ENCODE measurements around the gene PTGIR. TPM values are rescaled to one million over a fixed set of nuclear protein-coding genes. Genes with fewer than 3 reads are reported as not detected.
A peak's percentile ranks its signal among the peaks of the same experiment; 100 is the strongest.

PTGIR gene
- total RNA-seq, 3 donors from 2014 or later (not counting 1 experiment from before 2014, with no cell fraction given) = 0.75 to 1.4 (median 1.0) TPM

DNA sequence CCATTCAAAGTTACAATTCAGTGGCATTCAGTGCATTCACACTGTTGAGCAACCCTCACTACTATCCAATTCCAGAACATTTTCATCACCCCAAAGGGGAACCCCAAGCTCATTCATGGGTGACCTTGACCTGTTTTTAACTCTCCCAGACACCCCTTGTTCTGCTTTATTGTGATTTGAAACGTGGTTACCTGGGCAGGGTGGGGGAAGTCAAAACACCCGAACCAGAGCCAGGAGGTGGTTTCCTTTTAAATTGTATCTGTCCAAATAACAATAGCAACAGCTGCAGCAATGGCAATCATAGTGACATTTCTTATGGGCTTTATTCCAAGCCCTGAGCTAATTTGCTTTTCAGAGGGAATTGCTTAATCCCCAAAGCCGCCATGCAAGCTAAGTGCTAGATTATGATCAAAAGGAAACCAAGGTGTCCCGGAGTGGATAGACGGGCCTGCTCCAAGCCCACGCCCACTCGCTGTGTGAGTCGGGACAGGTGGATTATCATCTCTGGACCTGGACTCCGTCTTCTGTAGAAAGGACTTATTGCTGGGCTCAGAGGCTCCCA lies 6.1 kb downstream of the PTGIR start:
- H3K27ac ChIP-seq (ENCODE audit: low read length) = peak overlapping the region; percentile 78
- Mint-ChIP-seq H3K36me3 (no peaks in the 10 kb centered on the region), H3K4me1 (peaks cover 12 to 13% of the 10 kb centered on the region in 2 donors), H3K27ac (no peak overlapping the region), H3K9me3 (no peaks in the 10 kb centered on the region), H3K4me3 (no peak overlapping the region), H3K27me3 (ENCODE audit: low read depth in 2 of 2) (peaks cover 7 to 21% of the 10 kb centered on the region in 2 donors)
- H3K36me3 ChIP-seq (ENCODE audit: control insufficient read depth, insufficient read depth, low read length) = no peaks in the 10 kb centered on the region
- 44% methylated on average over 9 of the region's 9 CpGs for WGBS (ENCODE audit: insufficient coverage)
- intact Hi-C loops (cut with micrococcal nuclease) = no loop called here
- ATAC-seq (no peak), DNase-seq (peak in 1 of 2 donors; percentile 73)
- H3K9me3 ChIP-seq (ENCODE audit: control insufficient read depth, insufficient read depth, low read length) = no peaks in the 10 kb centered on the region
- no peaks in the 10 kb centered on the region for H3K27me3 ChIP-seq (ENCODE audit: control insufficient read depth, insufficient read depth, low read length)
- H3K4me3 ChIP-seq (ENCODE audit: low read length) = no peak overlapping the region
- H3K4me1 ChIP-seq (ENCODE audit: control insufficient read depth, insufficient read depth, low read length) = peaks cover 44% of the 10 kb centered on the region
- no peak for TF ChIP-seq CTCF (IDR thresholded peaks at IDR 0.05)

DNA sequence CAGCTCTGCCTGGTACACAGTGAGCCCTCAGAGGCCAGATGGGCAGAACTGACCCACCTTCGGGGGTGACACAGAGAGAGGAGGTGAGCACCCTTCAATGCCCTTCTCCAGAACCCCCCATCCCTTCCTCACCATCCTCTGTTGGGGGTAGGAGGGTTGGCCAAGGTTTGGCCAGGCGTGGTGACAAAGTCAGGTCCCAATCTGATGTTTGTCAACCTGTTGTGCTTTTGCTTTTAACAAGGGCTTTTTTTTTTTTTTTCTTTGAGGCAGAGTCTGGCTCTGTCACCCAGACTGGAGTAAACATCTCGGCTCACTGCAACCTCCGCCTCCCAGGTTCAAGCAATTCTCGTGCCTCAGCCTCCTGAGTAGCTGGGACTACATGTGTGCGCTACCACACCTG lies 7.3 kb downstream of the PTGIR start:
- Histone ChIP-seq H3K4me3 (ENCODE audit: low read length) (no peak overlapping the region), H3K27me3 (ENCODE audit: control insufficient read depth, insufficient read depth, low read length) (no peaks in the 10 kb centered on the region), H3K36me3 (ENCODE audit: control insufficient read depth, insufficient read depth, low read length) (no peaks in the 10 kb centered on the region), H3K27ac (ENCODE audit: low read length) (peak overlapping the region; percentile 41), H3K4me1 (ENCODE audit: control insufficient read depth, insufficient read depth, low read length) (peaks cover 46% of the 10 kb centered on the region), H3K9me3 (ENCODE audit: control insufficient read depth, insufficient read depth, low read length) (no peaks in the 10 kb centered on the region)
- DNase-seq = peak in 1 of 2 donors; percentile 54
- no peak overlapping the region for H3K4me3 Mint-ChIP-seq
- no peaks in the 10 kb centered on the region for H3K36me3 Mint-ChIP-seq
- TF ChIP-seq CTCF (IDR thresholded peaks at IDR 0.05) = no peak
- H3K9me3 Mint-ChIP-seq = no peaks in the 10 kb centered on the region
- H3K4me1 Mint-ChIP-seq = peaks cover 12 to 13% of the 10 kb centered on the region in 2 donors
- no peak overlapping the region for H3K27ac Mint-ChIP-seq
- H3K27me3 Mint-ChIP-seq (ENCODE audit: low read depth in 2 of 2) = peaks cover 7 to 21% of the 10 kb centered on the region in 2 donors
- WGBS (ENCODE audit: insufficient coverage) = 89% methylated on average over 5 of the region's 6 CpGs
- no peak for ATAC-seq
- intact Hi-C loops (cut with micrococcal nuclease) = no loop called here

- Histone ChIP-seq H3K27me3 (ENCODE audit: control insufficient read depth, insufficient read depth, low read length) (no peaks in the 10 kb centered on the region), H3K36me3 (ENCODE audit: control insufficient read depth, insufficient read depth, low read length) (no peaks in the 10 kb centered on the region), H3K4me3 (ENCODE audit: low read length) (no peak overlapping the region), H3K27ac (ENCODE audit: low read length) (peak overlapping the region; percentile 41), H3K4me1 (ENCODE audit: control insufficient read depth, insufficient read depth, low read length) (peaks cover 54% of the 10 kb centered on the region), H3K9me3 (ENCODE audit: control insufficient read depth, insufficient read depth, low read length) (no peaks in the 10 kb centered on the region)
- Mint-ChIP-seq H3K9me3 (no peaks in the 10 kb centered on the region), H3K4me1 (peaks cover 20% of the 10 kb centered on the region in 2 donors), H3K36me3 (no peaks in the 10 kb centered on the region), H3K27ac (no peak overlapping the region), H3K4me3 (peak overlapping the region; percentile 10), H3K27me3 (ENCODE audit: low read depth in 2 of 2) (peaks cover 7 to 16% of the 10 kb centered on the region in 2 donors)
- no peak for TF ChIP-seq CTCF (IDR thresholded peaks at IDR 0.05)
- WGBS (ENCODE audit: insufficient coverage) = 13% methylated on average over 17 of the region's 17 CpGs
- DNase-seq (peak in 1 of 2 donors; percentile 55), ATAC-seq (no peak)
- intact Hi-C loops (cut with micrococcal nuclease) = no loop called here
These were observed 8.1 kb downstream of the PTGIR start for GRCh38 chr19:46616631-46617322.
